ENCODE results near the gene LARP6. TPM values are rescaled to one million over a fixed set of nuclear protein-coding genes. Genes with fewer than 3 reads are reported as not detected.
A peak's percentile ranks its signal among the peaks of the same experiment; 100 is the strongest.

The LARP6 gene
- total RNA-seq, 4 donors from 2014 or later, result 21.2 to 36.3 (median 32.7) TPM

- TF ChIP-seq EP300 (IDR thresholded peaks at IDR 0.05) (no peak), POLR2A (IDR thresholded peaks at IDR 0.05; ENCODE audit: low read depth) (no peak), POLR2AphosphoS5 (IDR thresholded peaks at IDR 0.05) (no peak), CTCF (IDR thresholded peaks at IDR 0.05) (no peak)
- 69% methylated on average over 3 of the region's 3 CpGs for WGBS
- DNase-seq (ENCODE audit: extremely low spot score), result no peak
- Histone ChIP-seq H3K36me3 (no peaks in the 10 kb centered on the region), H3K4me3 (no peak overlapping the region), H3K27ac (replicated peaks in 1 of 4) (peak overlapping the region in 2 of 4 donors; percentile 28 to 32), H3K27me3 (no peaks in the 10 kb centered on the region), H3K4me1 (peaks cover 11 to 42% (median 38%) of the 10 kb centered on the region in 4 donors), H3K9me3 (no peaks in the 10 kb centered on the region)
- intact Hi-C loops (cut with DNase I), result no loop called here
Observed at GRCh38 chr15:70869346-70869745, 15.4 kb upstream of the LARP6 start.

- no peaks in the 10 kb centered on the region for H3K27me3 ChIP-seq
- no peaks in the 10 kb centered on the region for H3K36me3 ChIP-seq
- no peaks in the 10 kb centered on the region for H3K9me3 ChIP-seq
- peaks cover 11 to 42% (median 38%) of the 10 kb centered on the region in 4 donors for H3K4me1 ChIP-seq
- peak in 1 of 2 donors; percentile 60 for TF ChIP-seq POLR2AphosphoS5 (IDR thresholded peaks at IDR 0.05)
- no peak for TF ChIP-seq POLR2A (IDR thresholded peaks at IDR 0.05; ENCODE audit: low read depth)
- H3K4me3 ChIP-seq, result no peak overlapping the region
- DNase-seq (ENCODE audit: extremely low spot score), result no peak
- WGBS, result 24% methylated on average over 6 of the region's 6 CpGs
- intact Hi-C loops (cut with DNase I), result no loop called here
- H3K27ac ChIP-seq (replicated peaks in 1 of 4), result peak overlapping the region; percentile 44 to 65 (median 54)
Observed at GRCh38 chr15:70867911-70868467, 14.0 kb upstream of the LARP6 start.

- Histone ChIP-seq H3K36me3 (no peaks in the 10 kb centered on the region), H3K27me3 (no peaks in the 10 kb centered on the region), H3K27ac (replicated peaks in 1 of 4) (peak overlapping the region; percentile 44 to 65 (median 54)), H3K9me3 (no peaks in the 10 kb centered on the region), H3K4me3 (no peak overlapping the region), H3K4me1 (peaks cover 11 to 42% (median 38%) of the 10 kb centered on the region in 4 donors)
- whole genome bisulfite sequencing, result 75% methylated on average over 5 of the region's 5 CpGs
- TF ChIP-seq EP300 (IDR thresholded peaks at IDR 0.05), result no peak
- intact Hi-C loops (cut with DNase I), result no loop called here
- no peak for DNase-seq (ENCODE audit: extremely low spot score)
Observed at GRCh38 chr15:70866982-70867641, 13.2 kb upstream of the LARP6 start.

GRCh38 chr15:70863450-70864218 is 9.7 kb upstream of the LARP6 start:
- intact Hi-C loops (cut with DNase I), result no loop called here

GRCh38 chr15:70859998-70860397 is 6.0 kb upstream of the LARP6 start:
- Histone ChIP-seq H3K27me3 (no peaks in the 10 kb centered on the region), H3K4me3 (no peak overlapping the region), H3K4me1 (peaks cover 20 to 42% (median 29%) of the 10 kb centered on the region in 4 donors), H3K9me3 (no peaks in the 10 kb centered on the region), H3K36me3 (no peaks in the 10 kb centered on the region), H3K27ac (replicated peaks in 1 of 4) (no peak overlapping the region)
- intact Hi-C loops (cut with DNase I), result no loop called here
- no peak for DNase-seq (ENCODE audit: extremely low spot score)
- 98% methylated on average over 7 of the region's 11 CpGs for whole genome bisulfite sequencing
- TF ChIP-seq POLR2A (IDR thresholded peaks at IDR 0.05; ENCODE audit: low read depth), result no peak
- no peak for TF ChIP-seq EP300 (IDR thresholded peaks at IDR 0.05)
- TF ChIP-seq CTCF (IDR thresholded peaks at IDR 0.05), result no peak
- TF ChIP-seq POLR2AphosphoS5 (IDR thresholded peaks at IDR 0.05), result no peak

More at GRCh38 chr15:70863450-70864218, 9.7 kb upstream of the LARP6 start:
- TF ChIP-seq CTCF (IDR thresholded peaks at IDR 0.05) (no peak), EP300 (IDR thresholded peaks at IDR 0.05) (no peak), POLR2A (IDR thresholded peaks at IDR 0.05; ENCODE audit: low read depth) (no peak), POLR2AphosphoS5 (IDR thresholded peaks at IDR 0.05) (no peak)
- no peak for DNase-seq (ENCODE audit: extremely low spot score)
- peaks cover 5 to 28% (median 20%) of the 10 kb centered on the region in 4 donors for H3K4me1 ChIP-seq
- no peaks in the 10 kb centered on the region for H3K9me3 ChIP-seq
- H3K4me3 ChIP-seq, result no peak overlapping the region
- H3K36me3 ChIP-seq, result no peaks in the 10 kb centered on the region
- H3K27me3 ChIP-seq, result no peaks in the 10 kb centered on the region
- peak overlapping the region in 3 of 4 donors; percentile 15 to 26 (median 26) for H3K27ac ChIP-seq (replicated peaks in 1 of 4)
- WGBS, result 74% methylated on average over 3 of the region's 4 CpGs

Data from esophagus muscularis mucosa (tissue), 4 donors.